Activated CD4-positive, alpha-beta T cell treated with anti-CD3 and anti-CD28 coated beads, Interleukin-2, Interleukin-6, amounts not matched to agents 100 ng/mL and 50 ng/mL, durations not matched to agents 16 hours and 8 hours (primary cell): Measurements from ENCODE around the gene ST8SIA1.

Source experiments
- DNase-seq: peaks from one replicate; pipeline ENCODE4 v3.0.0-alpha.2; 2020

The ST8SIA1 gene

DNA sequence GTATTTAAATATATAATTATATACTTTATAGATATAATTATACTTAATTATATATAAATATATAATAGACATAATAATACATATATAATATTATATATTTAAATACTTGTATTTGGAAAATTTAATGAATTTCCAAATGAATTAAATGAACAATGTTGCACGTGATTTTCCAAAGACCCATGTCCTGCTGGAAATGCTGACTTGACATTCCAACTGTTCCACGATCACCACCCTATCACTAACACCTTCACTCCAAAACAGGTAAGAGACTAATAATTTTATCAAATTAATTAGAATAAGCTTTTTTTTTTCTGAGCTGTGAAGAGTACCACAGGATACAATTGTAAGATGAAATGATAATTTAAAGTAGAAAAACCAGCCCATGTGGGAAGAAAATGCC, 103.4 kb downstream of the ST8SIA1 start:
- no peak for DNase-seq

- no peak for DNase-seq
Observed at GRCh38 chr12:22230280-22230794, 104.2 kb downstream of the ST8SIA1 start.

DNA sequence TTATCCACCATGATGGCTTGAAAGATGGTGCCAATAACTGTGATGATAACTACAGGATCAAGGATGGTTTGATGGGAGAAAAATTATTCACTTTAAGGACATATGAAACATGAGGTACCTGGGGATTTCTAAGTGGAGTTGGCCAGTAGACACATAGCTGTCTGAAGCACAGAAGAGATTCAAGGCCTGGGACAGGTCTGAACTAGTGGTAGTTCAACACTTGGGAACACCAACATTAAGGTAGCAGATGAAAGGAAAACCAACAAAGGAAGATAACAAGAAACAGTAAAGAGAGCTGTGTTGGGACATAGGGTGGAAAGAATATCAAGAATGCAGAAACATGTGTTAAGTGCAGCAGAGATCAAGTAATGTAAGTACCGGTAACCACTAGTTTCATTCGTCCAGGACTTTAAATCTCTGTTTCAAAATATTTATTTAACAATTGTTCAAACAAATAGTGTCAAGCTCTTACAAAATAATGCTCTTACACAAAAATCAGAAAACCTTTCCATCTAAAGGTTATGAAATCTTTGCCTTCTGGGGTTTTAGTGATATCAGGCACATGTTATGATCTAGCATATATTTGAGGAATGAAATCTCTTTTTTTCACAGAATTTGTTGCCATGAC, 104.7 kb downstream of the ST8SIA1 start:
- no peak for DNase-seq

GRCh38 chr12:22228022-22228875, 106.3 kb downstream of the ST8SIA1 start:
- DNase-seq: no peak

DNA sequence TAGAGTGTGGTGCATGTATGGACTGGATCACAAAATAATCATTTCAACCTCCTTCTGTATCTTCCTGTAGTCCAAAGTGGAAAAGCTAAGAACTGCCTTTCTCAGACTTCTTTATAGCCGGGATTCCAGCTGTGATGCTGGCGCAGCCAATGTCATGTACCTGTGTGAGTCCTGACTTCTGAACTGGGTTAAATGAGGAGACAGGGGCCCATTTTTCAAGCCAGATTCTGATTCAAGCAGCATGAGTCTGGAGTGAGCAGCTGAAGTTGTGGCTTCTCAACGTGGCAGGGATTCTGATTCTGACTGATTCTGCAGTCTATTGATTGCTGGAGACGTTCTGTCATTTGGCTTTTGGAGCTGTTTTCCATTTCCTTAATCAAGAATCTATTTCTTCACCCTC, 111.2 kb downstream of the ST8SIA1 start:
- DNase-seq: no peak

DNA sequence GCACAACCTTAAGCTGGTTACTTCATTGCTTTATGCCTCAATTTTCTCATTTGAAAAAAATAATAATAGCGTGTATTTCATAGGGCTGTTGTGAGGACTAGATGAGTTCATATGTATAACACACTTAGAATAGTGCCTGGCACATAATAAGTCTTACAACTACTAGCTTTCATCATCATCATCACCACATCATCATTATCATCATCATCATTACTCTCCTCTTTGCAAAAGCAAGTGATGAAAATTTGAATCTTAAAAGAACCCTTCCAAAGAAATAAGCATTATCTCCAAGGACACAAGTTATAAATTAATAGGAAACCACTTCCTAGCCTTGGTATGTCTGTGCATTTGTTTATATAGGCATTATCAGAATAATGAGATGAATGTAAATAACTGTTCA, 117.0 kb downstream of the ST8SIA1 start:
- no peak for DNase-seq

GRCh38 chr12:22215467-22216253, 118.8 kb downstream of the ST8SIA1 start:
- no peak for DNase-seq

GRCh38 chr12:22211128-22211527, 123.4 kb downstream of the ST8SIA1 start:
- no peak for DNase-seq

DNA sequence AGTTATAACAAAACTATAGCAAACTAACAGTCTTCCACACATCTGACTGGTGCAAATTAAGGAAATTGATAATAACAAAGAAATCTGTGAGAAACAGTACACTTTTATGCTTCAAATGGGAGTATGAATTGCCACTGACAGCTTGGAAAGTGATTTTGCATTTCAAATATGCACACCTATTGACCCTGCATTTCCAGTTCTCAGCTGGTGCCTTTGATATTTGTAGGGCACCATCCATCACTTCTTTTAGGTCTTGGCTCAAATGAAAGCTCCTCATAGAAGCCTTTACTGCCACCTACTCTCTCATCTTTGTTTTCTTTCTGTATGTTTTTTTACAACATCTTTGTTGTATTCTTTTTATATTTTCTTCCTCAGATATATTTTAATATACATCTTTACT, 125.1 kb downstream of the ST8SIA1 start:
- no peak for DNase-seq

DNA sequence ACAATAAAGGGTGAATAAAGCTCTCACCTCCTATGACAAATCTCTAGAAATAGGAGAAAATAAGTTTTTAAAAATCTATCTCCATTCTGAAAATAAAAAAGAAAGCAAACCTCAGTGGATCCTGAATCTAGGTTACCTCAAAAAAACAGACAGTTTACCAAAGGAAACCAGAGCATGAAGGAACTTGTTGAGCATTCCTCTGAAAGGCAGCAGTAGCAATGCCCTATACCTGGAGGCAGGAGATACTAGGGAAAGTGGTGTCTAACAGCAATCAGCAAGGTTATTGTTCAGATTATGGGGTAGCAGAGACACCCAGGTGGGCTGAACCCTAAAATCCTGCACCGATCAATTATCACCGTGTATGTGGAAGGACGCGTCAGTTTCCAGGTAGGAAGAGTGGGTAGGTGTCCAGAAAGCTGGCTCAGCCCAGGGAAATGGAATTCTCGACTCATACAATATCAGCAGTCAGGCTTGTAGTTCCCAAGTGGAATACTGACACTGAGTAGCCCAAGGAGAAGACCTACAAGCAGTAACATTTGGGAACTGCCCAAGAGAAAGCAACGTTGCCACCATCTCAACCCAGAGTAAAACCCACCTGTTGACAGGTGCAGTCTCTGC, 128.3 kb downstream of the ST8SIA1 start:
- no peak for DNase-seq

GRCh38 chr12:22204391-22204790, 130.1 kb downstream of the ST8SIA1 start:
- no peak for DNase-seq

DNA sequence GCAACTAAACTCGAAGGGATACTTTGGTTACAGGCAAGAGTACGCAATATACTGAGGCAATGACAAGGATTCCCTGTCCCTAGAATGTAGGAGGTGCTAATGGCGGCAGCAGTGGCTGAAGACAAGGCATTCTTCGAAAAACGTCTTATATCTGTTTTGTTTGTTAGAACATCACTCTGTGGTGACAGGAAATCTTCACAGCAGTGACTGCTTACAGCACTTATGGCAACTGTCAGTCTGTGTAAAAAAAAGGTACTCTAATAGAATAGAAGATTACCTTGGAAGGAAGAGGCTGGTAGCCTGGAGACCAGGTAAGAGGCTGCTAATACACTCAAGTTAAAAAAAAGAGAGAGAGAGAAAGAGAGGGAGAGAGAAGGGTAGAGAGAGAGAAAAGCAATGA, 131.7 kb downstream of the ST8SIA1 start:
- DNase-seq: no peak

GRCh38 chr12:22201101-22201500, 133.4 kb downstream of the ST8SIA1 start:
- DNase-seq: no peak

- no peak for DNase-seq
Observed at GRCh38 chr12:22196236-22196635, 138.3 kb downstream of the ST8SIA1 start.

GRCh38 chr12:22190969-22191368, 143.5 kb downstream of the ST8SIA1 start:
- DNase-seq: no peak

DNA sequence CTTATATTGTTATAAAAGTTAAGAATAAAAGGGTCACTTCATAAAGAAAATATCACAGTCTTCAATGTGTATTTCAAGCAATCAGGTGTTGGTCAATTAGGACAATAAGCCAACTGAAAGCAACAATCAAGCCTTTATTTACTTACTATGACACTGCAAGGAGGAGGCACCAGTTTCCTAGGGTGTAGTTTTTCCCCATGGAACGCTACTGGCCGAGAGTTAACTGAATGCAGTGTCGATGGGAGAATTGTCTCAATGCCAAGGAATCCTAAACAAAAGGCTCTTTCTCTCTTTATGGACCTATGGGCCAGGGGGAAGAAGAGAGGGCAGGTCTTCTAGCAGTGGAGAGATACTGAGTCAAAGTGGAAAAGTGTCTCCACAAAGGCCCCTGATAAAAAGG, 146.1 kb downstream of the ST8SIA1 start:
- no peak for DNase-seq

- DNase-seq: no peak
Observed at GRCh38 chr12:22180705-22181104, 153.8 kb downstream of the ST8SIA1 start.

- no peak for DNase-seq
Observed at GRCh38 chr12:22173177-22173576, 161.3 kb downstream of the ST8SIA1 start.

DNA sequence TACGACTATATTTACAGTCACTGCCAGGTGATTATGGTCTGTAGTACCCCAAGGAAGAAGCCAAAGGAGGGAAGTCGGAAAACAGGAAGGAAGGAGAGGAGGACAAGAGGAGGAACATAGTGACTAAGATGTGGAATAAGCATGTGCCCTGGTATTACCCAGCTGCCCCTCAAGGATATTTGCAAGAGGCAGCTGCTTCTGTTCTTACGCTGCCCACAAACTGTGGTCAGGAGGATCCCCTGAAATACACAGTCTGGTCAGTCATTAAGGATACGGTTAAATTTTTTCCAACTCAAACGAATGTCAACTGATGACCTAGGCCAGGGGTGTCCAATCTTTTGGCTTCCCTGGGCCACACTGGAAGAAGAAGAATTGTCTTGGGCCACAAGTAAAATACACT, 162.0 kb downstream of the ST8SIA1 start:
- DNase-seq: no peak

DNA sequence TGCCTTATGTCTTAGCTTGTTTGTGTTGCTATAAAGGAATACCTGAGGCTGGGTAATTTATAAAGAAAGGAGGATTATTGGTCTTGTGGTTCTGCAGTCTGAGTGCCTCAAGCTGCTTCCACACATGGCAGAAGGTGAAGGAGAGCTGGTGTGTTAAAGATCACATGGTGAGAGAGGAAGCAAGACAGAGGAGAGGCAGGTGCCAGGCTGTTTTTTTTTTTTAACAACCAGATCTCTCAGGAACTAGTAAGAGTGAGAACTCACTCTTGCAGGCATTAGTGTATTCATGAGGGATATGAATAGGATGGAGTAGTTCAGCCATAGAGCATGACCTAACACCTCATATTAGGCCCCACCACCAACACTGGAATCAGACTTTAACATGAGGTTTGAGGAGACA, 165.1 kb downstream of the ST8SIA1 start:
- DNase-seq: no peak

DNA sequence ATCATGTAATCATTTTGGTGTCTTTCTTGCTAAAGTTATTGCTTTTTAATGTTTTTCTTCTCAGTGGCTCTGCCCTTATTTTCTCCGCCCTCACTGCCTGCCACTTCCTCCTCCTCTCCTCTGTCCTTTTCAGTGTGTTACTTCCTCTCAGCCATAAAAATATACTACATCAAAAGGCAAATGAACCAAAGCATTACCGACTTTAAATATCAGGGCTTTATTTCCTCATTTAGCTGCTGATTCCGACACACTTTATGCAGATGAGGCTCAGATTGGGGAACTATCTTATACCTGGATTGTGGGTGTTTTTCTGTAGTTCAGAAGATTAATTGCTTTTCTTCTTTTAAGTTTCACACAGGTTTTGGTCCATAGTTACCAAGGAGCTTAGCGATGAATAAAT, 170.4 kb downstream of the ST8SIA1 start:
- no peak for DNase-seq

- no peak for DNase-seq
Observed at GRCh38 chr12:22163594-22163993, 170.9 kb downstream of the ST8SIA1 start.

- no peak for DNase-seq
Observed at GRCh38 chr12:22160396-22161003, 174.0 kb downstream of the ST8SIA1 start.
